Lung (tissue), 12 donors: ENCODE measurements around the gene MAP7. TPM values are rescaled to one million over a fixed set of nuclear protein-coding genes. Genes with fewer than 3 reads are reported as not detected.

Experiments used
- ATAC-seq: fragments of 200-7000 bp; cut with Tn5 transposase; one replicate; pipeline ENCODE4 v1.9.1; 2020; ENCODE audit warnings: moderate number of reproducible peaks; ENCODE audit not compliant: insufficient read depth, low FRiP score
- DNase-seq, 3 donors: peaks; one replicate each; pipeline ENCODE4 v3.0.0-alpha.2; 2013 to 2017
- H3K27ac ChIP-seq, 2 donors: one replicate each; pipeline ENCODE4 v1.5.1; 2013; ENCODE audit warnings: mild to moderate bottlenecking in 2 of 2, moderate library complexity in 2 of 2, control low read depth in 1 of 2, inconsistent platforms in 1 of 2, low read depth in 1 of 2, low read length in 1 of 2
- H3K27me3 ChIP-seq, 3 donors: one replicate each; pipeline ENCODE4 v1.5.1; 2013; ENCODE audit warnings: low read length in 2 of 3; ENCODE audit not compliant: control insufficient read depth in 3 of 3, insufficient read depth in 3 of 3
- H3K36me3 ChIP-seq, 4 donors: one replicate each; pipeline ENCODE4 v1.5.1; 2013; ENCODE audit warnings: low read length in 4 of 4, mild to moderate bottlenecking in 1 of 4, moderate library complexity in 1 of 4; ENCODE audit not compliant: control insufficient read depth in 4 of 4, insufficient read depth in 4 of 4
- H3K4me1 ChIP-seq, 5 donors: one replicate each; pipeline ENCODE4 v1.5.1; 2013; ENCODE audit warnings: low read length in 5 of 5, mild to moderate bottlenecking in 2 of 5, moderate library complexity in 1 of 5; ENCODE audit not compliant: control insufficient read depth in 5 of 5, insufficient read depth in 5 of 5
- H3K4me3 ChIP-seq: one replicate; pipeline ENCODE4 v1.5.1; 2013; ENCODE audit warnings: mild to moderate bottlenecking, control low read depth, moderate library complexity
- H3K9ac ChIP-seq, 2 donors: one replicate each; pipeline ENCODE4 v1.5.1; 2013; ENCODE audit warnings: low read length in 2 of 2, control low read depth in 1 of 2; ENCODE audit not compliant: insufficient read depth in 1 of 2
- H3K9me3 ChIP-seq, 4 donors: one replicate each; pipeline ENCODE4 v1.5.1; 2013; ENCODE audit warnings: low read length in 3 of 4, mild to moderate bottlenecking in 1 of 4, moderate library complexity in 1 of 4; ENCODE audit not compliant: control insufficient read depth in 4 of 4, insufficient read depth in 3 of 4
- WGBS, 2 donors: extraction: QIAGEN DNeasy Blood & Tissue Kit; methylation state at CpG; one replicate each; pipeline ENCODE4 v1.1.7; 2013; 5-methylcytosine and 5-hydroxymethylcytosine counted together
- polyA plus RNA-seq, 2 donors: library from polyadenylated mRNA; stranded (reverse); fragments of 200-250 nt; gene quantifications; one replicate each; pipeline ENCODE4 v1.2.1, GENCODE V29; 2013
- total RNA-seq, 2 donors: library from RNA; depleted of rRNA in 1 of 2; stranded (reverse); fragments of >200 nt in 1 of 2; gene quantifications; one replicate each; pipeline ENCODE4 v1.2.1, GENCODE V29; 2014 to 2021
- TF ChIP-seq, protein P1 (sequence below): IDR thresholded peaks from 2 replicates; pipeline ENCODE4 v1.5.1; 2012; ENCODE audit warnings: mild to moderate bottlenecking; ENCODE audit errors: control extremely low read depth, extremely low read depth
- donor health status: control.
- donor health status: control.
- donor health status: Bipolar disorder and iron deficiency.
- donor health status: healthy.
- donor health status: DM: yes; HTN: yes; CAD: no.

The MAP7 gene
- total and polyA plus RNA-seq, 4 donors: 8.4 to 23.4 (median 12.3) TPM

DNA sequence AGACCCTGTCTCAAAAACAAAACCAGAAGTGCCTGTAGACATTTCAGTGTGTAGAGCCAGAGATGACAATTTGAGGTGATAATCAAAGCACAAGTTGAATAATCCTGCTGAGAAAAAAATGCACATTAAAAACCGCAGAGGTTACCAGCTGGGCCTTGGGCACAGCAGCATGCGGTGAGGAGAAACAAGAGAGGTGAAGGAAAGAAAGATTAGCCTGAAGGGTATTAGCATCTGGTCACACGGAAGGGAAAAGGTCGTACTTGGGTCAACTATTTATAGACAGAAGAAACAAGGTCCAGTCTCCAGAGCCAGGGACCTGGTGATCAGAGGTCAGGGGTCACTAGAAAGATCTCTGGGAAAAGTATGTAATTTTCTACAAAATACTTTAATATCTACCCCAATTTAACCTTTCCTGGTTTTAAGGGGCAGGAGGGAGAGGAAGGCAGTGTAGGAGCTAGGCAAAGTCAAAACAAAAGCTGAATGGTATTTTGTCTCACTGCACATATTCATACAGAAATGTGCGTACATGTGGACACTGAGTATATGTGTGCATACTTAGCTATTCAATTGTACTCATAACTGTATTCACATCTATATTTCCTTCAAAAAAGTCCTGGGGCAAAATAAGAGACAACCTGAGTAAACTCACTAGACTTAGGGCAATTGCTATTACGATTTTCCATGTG is 10.1 kb downstream of the MAP7 start:
- Histone ChIP-seq H3K9me3 (no peaks in the 10 kb centered on the region), H3K36me3 (no peaks in the 10 kb centered on the region), H3K9ac (no peak overlapping the region), H3K4me3 (no peak overlapping the region), H3K27ac (no peak overlapping the region), H3K27me3 (peaks cover 0 to 9% (median 4%) of the 10 kb centered on the region in 3 donors), H3K4me1 (no peaks in the 10 kb centered on the region)
- ATAC-seq (no peak), DNase-seq (no peak)
- TF ChIP-seq, protein P1, sequence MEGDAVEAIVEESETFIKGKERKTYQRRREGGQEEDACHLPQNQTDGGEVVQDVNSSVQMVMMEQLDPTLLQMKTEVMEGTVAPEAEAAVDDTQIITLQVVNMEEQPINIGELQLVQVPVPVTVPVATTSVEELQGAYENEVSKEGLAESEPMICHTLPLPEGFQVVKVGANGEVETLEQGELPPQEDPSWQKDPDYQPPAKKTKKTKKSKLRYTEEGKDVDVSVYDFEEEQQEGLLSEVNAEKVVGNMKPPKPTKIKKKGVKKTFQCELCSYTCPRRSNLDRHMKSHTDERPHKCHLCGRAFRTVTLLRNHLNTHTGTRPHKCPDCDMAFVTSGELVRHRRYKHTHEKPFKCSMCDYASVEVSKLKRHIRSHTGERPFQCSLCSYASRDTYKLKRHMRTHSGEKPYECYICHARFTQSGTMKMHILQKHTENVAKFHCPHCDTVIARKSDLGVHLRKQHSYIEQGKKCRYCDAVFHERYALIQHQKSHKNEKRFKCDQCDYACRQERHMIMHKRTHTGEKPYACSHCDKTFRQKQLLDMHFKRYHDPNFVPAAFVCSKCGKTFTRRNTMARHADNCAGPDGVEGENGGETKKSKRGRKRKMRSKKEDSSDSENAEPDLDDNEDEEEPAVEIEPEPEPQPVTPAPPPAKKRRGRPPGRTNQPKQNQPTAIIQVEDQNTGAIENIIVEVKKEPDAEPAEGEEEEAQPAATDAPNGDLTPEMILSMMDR: no peak
- 78 to 79% methylated on average over 6 of the region's 6 CpGs for WGBS, 2 donors

DNA sequence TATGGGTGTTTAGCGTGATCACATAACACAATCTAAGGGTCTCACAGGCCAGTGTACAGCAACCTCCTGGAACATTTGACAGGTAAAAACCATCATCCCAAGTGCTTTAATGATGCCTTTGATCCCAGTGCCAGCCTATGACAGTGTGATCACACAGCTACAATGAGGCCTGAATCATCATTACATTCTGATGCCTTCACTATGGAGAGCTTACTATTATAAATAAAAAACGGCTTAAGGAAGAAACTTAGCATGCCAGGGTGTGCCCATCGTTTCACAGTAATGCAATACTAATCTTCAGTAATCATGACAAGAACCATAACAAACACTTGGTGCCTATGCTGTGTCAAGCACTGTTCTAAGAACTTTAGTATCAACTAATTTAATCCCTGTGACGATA is 11.4 kb downstream of the MAP7 start:
- H3K4me3 ChIP-seq: no peak overlapping the region
- H3K27ac ChIP-seq: no peak overlapping the region
- H3K36me3 ChIP-seq: no peaks in the 10 kb centered on the region
- no peaks in the 10 kb centered on the region for H3K27me3 ChIP-seq
- DNase-seq: no peak
- TF ChIP-seq, protein P1: no peak
- H3K9ac ChIP-seq: no peak overlapping the region
- no peaks in the 10 kb centered on the region for H3K4me1 ChIP-seq
- WGBS, 2 donors: 75 to 84% methylated on average over 4 of the region's 4 CpGs
- no peaks in the 10 kb centered on the region for H3K9me3 ChIP-seq
- ATAC-seq: no peak

DNA sequence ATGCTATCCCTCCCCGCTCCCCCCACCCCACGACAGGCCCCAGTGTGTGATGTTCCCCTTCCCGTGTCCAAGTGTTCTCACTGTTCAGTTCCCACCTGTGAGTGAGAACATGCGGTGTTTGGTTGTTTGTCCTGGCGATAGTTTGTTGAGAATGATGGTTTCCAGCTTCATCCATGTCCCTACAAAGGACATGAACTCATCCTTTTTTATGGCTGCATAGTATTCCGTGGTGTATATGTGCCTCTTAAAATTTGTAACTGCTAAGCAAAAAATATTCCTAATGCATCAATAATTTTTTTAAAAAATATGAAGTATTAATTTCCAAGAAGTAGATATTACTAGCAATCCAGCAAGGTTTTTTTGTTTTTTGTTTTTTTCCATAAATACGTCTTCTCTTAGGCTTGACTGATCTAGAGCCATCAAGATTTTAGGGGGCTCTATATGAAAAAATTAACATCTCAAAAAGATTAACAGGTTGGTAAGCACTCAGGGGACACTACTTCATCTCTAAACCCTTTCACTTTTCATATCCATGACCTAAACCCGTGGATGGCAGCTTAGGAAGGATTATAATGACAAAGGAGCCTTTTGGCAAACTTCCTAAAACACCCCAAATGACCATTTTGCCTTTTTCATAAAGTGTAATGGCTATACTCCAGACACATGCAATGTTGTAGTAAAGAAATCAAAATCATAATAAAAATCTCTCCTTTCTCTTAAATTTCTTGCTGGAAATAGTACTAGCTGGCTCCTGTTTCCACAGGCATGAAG is 14.2 kb downstream of the MAP7 start:
- peaks cover 0 to 4% (median 0%) of the 10 kb centered on the region in 3 donors for H3K27me3 ChIP-seq
- TF ChIP-seq, protein P1: no peak
- H3K9me3 ChIP-seq: no peaks in the 10 kb centered on the region
- WGBS, 2 donors: 93% methylated on average over 8 of the region's 8 CpGs
- no peak overlapping the region for H3K4me3 ChIP-seq
- ATAC-seq: no peak
- no peaks in the 10 kb centered on the region for H3K4me1 ChIP-seq
- no peak overlapping the region for H3K9ac ChIP-seq
- no peak overlapping the region for H3K27ac ChIP-seq
- no peak for DNase-seq
- no peaks in the 10 kb centered on the region for H3K36me3 ChIP-seq
